ENCODE measurements around the gene FAM118B.
"Not testable (repeated sequence)": the region's sequence is repeated elsewhere in the genome, so short reads cannot be mapped to it uniquely, and the experiment has no call there.

FAM118B gene

GRCh38 chr11:126268708-126269579, 57.4 kb downstream of the FAM118B start, which contains the start of the genes FOXRED1 and SRPRA:
Gene FOXRED1 (plus strand): TSS chr11:126269154. CDS start chr11:126269207, 53 bp downstream.
Gene SRPRA (minus strand): TSS chr11:126268895. CDS start chr11:126268804, 91 bp downstream.
- peak; percentile 97 to 98 (median 98) for DNase-seq (ENCODE audit: low read depth in 3 of 3, low spot score in 1 of 3)

- no peak for DNase-seq (ENCODE audit: low read depth in 3 of 3, low spot score in 1 of 3)
Observed at GRCh38 chr11:126277322-126277721, 65.7 kb downstream of the FAM118B start.

GRCh38 chr11:126277780-126278179, 66.2 kb downstream of the FAM118B start:
- DNase-seq (ENCODE audit: low read depth in 3 of 3, low spot score in 1 of 3) = no peak

- no peak for DNase-seq (ENCODE audit: low read depth in 3 of 3, low spot score in 1 of 3)
Observed at GRCh38 chr11:126279191-126279590, 67.6 kb downstream of the FAM118B start.

- DNase-seq (ENCODE audit: low read depth in 3 of 3, low spot score in 1 of 3) = no peak
Observed at GRCh38 chr11:126280595-126280994, 69.0 kb downstream of the FAM118B start.

- DNase-seq (ENCODE audit: low read depth in 3 of 3, low spot score in 1 of 3) = no peak
Observed at GRCh38 chr11:126281245-126281644, 69.7 kb downstream of the FAM118B start.

- no peak for DNase-seq (ENCODE audit: low read depth in 3 of 3, low spot score in 1 of 3)
Observed at GRCh38 chr11:126281666-126282175, 70.1 kb downstream of the FAM118B start.

GRCh38 chr11:126282361-126282735, 70.8 kb downstream of the FAM118B start:
- DNase-seq (ENCODE audit: low read depth in 3 of 3, low spot score in 1 of 3) = no peak

GRCh38 chr11:126282736-126283591, 71.4 kb downstream of the FAM118B start, which contains the start of gene TIRAP:
Gene TIRAP (plus strand): TSS chr11:126283093. CDS start chr11:126290895, 7,802 bp downstream.
- peak in 2 of 3 donors; percentile 21 to 35 for DNase-seq (ENCODE audit: low read depth in 3 of 3, low spot score in 1 of 3)

GRCh38 chr11:126284829-126285228, 73.2 kb downstream of the FAM118B start:
- peak; percentile 65 to 71 (median 66) for DNase-seq (ENCODE audit: low read depth in 3 of 3, low spot score in 1 of 3)

GRCh38 chr11:126288237-126288636, 76.7 kb downstream of the FAM118B start:
- no peak for DNase-seq (ENCODE audit: low read depth in 3 of 3, low spot score in 1 of 3)

- no peak for DNase-seq (ENCODE audit: low read depth in 3 of 3, low spot score in 1 of 3)
Observed at GRCh38 chr11:126290887-126291286, 79.3 kb downstream of the FAM118B start.

- no peak for DNase-seq (ENCODE audit: low read depth in 3 of 3, low spot score in 1 of 3)
Observed at GRCh38 chr11:126293726-126294125, 82.1 kb downstream of the FAM118B start.

- no peak for DNase-seq (ENCODE audit: low read depth in 3 of 3, low spot score in 1 of 3)
Observed at GRCh38 chr11:126297004-126297403, 85.4 kb downstream of the FAM118B start.

- peak; percentile 62 to 79 (median 70) for DNase-seq (ENCODE audit: low read depth in 3 of 3, low spot score in 1 of 3)
Observed at GRCh38 chr11:126303623-126304456, 92.3 kb downstream of the FAM118B start, which contains the start of gene DCPS. Gene DCPS (plus strand): TSS chr11:126304060. CDS start chr11:126304081, 21 bp downstream.

- DNase-seq (ENCODE audit: low read depth in 3 of 3, low spot score in 1 of 3) = no peak
Observed at GRCh38 chr11:126304457-126305075, 93.0 kb downstream of the FAM118B start.

- no peak for DNase-seq (ENCODE audit: low read depth in 3 of 3, low spot score in 1 of 3)
Observed at GRCh38 chr11:126305699-126306098, 94.1 kb downstream of the FAM118B start.

- no peak for DNase-seq (ENCODE audit: low read depth in 3 of 3, low spot score in 1 of 3)
Observed at GRCh38 chr11:126307706-126308105, 96.1 kb downstream of the FAM118B start.

- no peak for DNase-seq (ENCODE audit: low read depth in 3 of 3, low spot score in 1 of 3)
Observed at GRCh38 chr11:126308271-126308671, 96.7 kb downstream of the FAM118B start.

GRCh38 chr11:126308771-126309170, 97.2 kb downstream of the FAM118B start:
- DNase-seq (ENCODE audit: low read depth in 3 of 3, low spot score in 1 of 3) = not testable (repeated sequence)
